Stomach (tissue), 9 donors: Measurements from ENCODE around the gene COG5. TPM values are rescaled to one million over a fixed set of nuclear protein-coding genes. Genes with fewer than 3 reads are reported as not detected.

Source experiments
- DNase-seq, 2 donors: peaks; one replicate each; pipeline versions ENCODE4 v3.0.0 to v3.0.0-alpha.2; 2013 to 2019
- H3K27ac ChIP-seq, 5 donors: fragments of 200-600 bp in 4 of 5; sonication (generic) in 4 of 5; one replicate each; pipeline ENCODE4 v1.5.1; 2013 to 2019; ENCODE audit warnings: mild to moderate bottlenecking in 1 of 5, moderate library complexity in 1 of 5
- H3K27me3 ChIP-seq, 3 donors: fragments of 200-600 bp; sonication (generic); one replicate each; pipeline ENCODE4 v1.5.1; 2017 to 2019; ENCODE audit warnings: mixed run types in 1 of 3
- H3K36me3 ChIP-seq, 4 donors: fragments of 200-600 bp; sonication (generic); 1 replicate in 3 of 4; 2 replicates in 1 of 4; pipeline ENCODE4 v1.5.1; 2016 to 2019
- H3K4me1 ChIP-seq, 4 donors: fragments of 200-600 bp; sonication (generic); one replicate each; pipeline ENCODE4 v1.5.1; 2016 to 2019
- H3K4me3 ChIP-seq, 4 donors: fragments of 200-600 bp; sonication (generic) in 3 of 4; one replicate each; pipeline ENCODE4 v1.5.1; 2016 to 2019; ENCODE audit warnings: mild to moderate bottlenecking in 1 of 4
- H3K9me3 ChIP-seq, 4 donors: fragments of 200-600 bp; sonication (generic); one replicate each; pipeline ENCODE4 v1.5.1; 2016 to 2019
- EP300 ChIP-seq: sonication (generic); formaldehyde crosslinking; IDR thresholded peaks from one replicate; pipeline ENCODE4 v1.6.1; 2017; ENCODE audit warnings: antibody characterized with exemption
- POLR2A ChIP-seq, 4 donors: fragments of 450-650 bp; IDR thresholded peaks; one replicate each; pipeline ENCODE4 v1.6.1; 2016; ENCODE audit warnings: antibody characterized with exemption in 4 of 4, control low read depth in 2 of 4, mild to moderate bottlenecking in 1 of 4, moderate library complexity in 1 of 4
- POLR2AphosphoS5 ChIP-seq, 3 donors: sonication (generic); formaldehyde crosslinking; IDR thresholded peaks; one replicate each; pipeline ENCODE4 v1.6.1; 2016; ENCODE audit warnings: antibody characterized with exemption in 3 of 3
- WGBS, 5 donors: extraction: QIAGEN DNeasy Blood & Tissue Kit in 3 of 5; methylation state at CpG; one replicate each; pipeline versions ENCODE4 v1.1.5 to v1.1.7; 2013 to 2018; 5-methylcytosine and 5-hydroxymethylcytosine counted together
- intact Hi-C: fragments of 100-400 bp; cut with DNase I; formaldehyde crosslinking; loops from one replicate; pipeline ENCODE4 v1.15.1; 2023; ENCODE audit warnings: low total_unique reads
- polyA plus RNA-seq, 3 donors: library from polyadenylated mRNA; stranded (reverse); fragments of 200-250 nt; gene quantifications; one replicate each; pipeline ENCODE4 v1.2.3, GENCODE V29; 2013
- total RNA-seq, 5 donors: library from RNA; depleted of rRNA; stranded (reverse); fragments of >200 nt; gene quantifications; one replicate each; pipeline versions ENCODE4 v1.1.0 to v1.2.3, GENCODE V29; 2014 to 2016
- TF ChIP-seq, protein P1 (sequence below), 7 experiments: fragments of 450-650 bp in 4 of 7; fragments of 200-600 bp in 3 of 7; sonication (generic) in 3 of 7; IDR thresholded peaks; one replicate each; pipeline ENCODE4 v1.5.1; 2016 to 2019; ENCODE audit warnings: antibody characterized with exemption in 7 of 7, control low read depth in 2 of 7, mild to moderate bottlenecking in 1 of 7
- donor health status: healthy with polysubstance abuse.
- donor health status: Bipolar disorder and iron deficiency.
- donor health status: healthy.

COG5 gene
- total and polyA plus RNA-seq, 8 donors: 5.2 to 285 (median 17.1) TPM

GRCh38 chr7:107172276-107173032 lies 391.3 kb downstream of the COG5 start:
- TF ChIP-seq POLR2AphosphoS5 (IDR thresholded peaks at IDR 0.05) (no peak), POLR2A (IDR thresholded peaks at IDR 0.05) (no peak), EP300 (no peak)
- TF ChIP-seq, protein P1, sequence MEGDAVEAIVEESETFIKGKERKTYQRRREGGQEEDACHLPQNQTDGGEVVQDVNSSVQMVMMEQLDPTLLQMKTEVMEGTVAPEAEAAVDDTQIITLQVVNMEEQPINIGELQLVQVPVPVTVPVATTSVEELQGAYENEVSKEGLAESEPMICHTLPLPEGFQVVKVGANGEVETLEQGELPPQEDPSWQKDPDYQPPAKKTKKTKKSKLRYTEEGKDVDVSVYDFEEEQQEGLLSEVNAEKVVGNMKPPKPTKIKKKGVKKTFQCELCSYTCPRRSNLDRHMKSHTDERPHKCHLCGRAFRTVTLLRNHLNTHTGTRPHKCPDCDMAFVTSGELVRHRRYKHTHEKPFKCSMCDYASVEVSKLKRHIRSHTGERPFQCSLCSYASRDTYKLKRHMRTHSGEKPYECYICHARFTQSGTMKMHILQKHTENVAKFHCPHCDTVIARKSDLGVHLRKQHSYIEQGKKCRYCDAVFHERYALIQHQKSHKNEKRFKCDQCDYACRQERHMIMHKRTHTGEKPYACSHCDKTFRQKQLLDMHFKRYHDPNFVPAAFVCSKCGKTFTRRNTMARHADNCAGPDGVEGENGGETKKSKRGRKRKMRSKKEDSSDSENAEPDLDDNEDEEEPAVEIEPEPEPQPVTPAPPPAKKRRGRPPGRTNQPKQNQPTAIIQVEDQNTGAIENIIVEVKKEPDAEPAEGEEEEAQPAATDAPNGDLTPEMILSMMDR (IDR thresholded peaks at IDR 0.05): no peak
- no peaks in the 10 kb centered on the region for H3K9me3 ChIP-seq
- DNase-seq: no peak
- intact Hi-C loops: no loop called here
- no peak overlapping the region for H3K4me3 ChIP-seq
- no peaks in the 10 kb centered on the region for H3K27me3 ChIP-seq
- H3K27ac ChIP-seq: no peak overlapping the region
- H3K4me1 ChIP-seq: peaks cover 22 to 73% (median 53%) of the 10 kb centered on the region in 4 donors
- 56 to 67% (median 63%) methylated on average over 4 of the region's 4 CpGs for WGBS, 5 donors
- H3K36me3 ChIP-seq: peaks cover 0 to 3% (median 0%) of the 10 kb centered on the region in 4 donors

GRCh38 chr7:107171496-107171895 lies 392.2 kb downstream of the COG5 start:
- Histone ChIP-seq H3K4me1 (peaks cover 22 to 69% (median 47%) of the 10 kb centered on the region in 4 donors), H3K9me3 (no peaks in the 10 kb centered on the region), H3K27me3 (no peaks in the 10 kb centered on the region), H3K27ac (peak overlapping the region in 1 of 5 donors; percentile 44), H3K4me3 (peak overlapping the region in 1 of 4 donors; percentile 17), H3K36me3 (peaks cover 0 to 3% (median 0%) of the 10 kb centered on the region in 4 donors)
- DNase-seq: no peak
- no peak for TF ChIP-seq POLR2A (IDR thresholded peaks at IDR 0.05)
- no peak for TF ChIP-seq EP300
- TF ChIP-seq POLR2AphosphoS5 (IDR thresholded peaks at IDR 0.05): no peak
- TF ChIP-seq, protein P1 (IDR thresholded peaks at IDR 0.05): no peak
- 88 to 93% (median 90%) methylated on average over 12 of the region's 12 CpGs for WGBS, 5 donors
- intact Hi-C loops: no loop called here

DNA sequence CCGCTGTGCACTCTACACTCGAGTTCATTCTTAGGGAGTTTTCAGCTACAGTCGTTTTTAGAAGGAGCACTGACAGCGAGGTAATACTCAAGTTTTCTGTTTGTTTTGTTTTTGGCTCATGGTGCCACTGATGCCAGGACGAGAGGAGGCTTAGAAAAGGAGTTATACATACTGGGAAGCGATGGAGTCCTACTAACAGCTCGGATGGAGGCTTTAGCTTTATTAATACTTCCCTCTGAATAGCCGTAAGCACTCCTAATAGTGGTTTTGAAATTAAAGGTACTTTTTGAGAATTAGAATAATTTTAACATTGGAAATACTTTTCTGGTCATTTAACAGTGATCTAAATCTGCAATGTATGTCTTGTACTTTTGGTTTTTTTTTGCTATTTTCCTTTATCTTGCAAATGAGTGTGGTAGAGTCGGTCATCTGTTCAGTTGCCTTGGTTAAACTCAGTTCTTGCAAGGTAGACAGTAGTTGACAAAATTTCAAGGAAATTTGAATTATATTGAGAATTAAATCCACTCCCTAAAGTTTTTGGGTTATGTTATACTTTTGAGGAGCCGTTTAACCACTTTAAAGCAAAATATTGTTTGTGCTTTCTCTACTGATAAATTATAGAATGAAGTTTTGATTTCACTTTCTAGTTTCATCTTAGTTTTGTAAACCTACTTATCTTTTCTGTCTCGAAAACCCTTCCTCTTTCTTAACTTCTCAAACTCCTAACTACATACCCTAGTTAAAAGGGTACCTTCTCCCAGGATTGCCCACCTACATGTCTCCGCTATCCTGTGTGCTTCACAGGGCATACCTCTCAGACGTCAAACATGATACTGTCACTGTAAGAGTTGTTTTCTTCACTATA lies 393.4 kb downstream of the COG5 start:
- Histone ChIP-seq H3K27ac (peak overlapping the region; percentile 93 to 100 (median 97)), H3K4me3 (peak overlapping the region; percentile 87 to 95 (median 94)), H3K9me3 (no peaks in the 10 kb centered on the region), H3K4me1 (peaks cover 22 to 60% (median 42%) of the 10 kb centered on the region in 4 donors), H3K27me3 (no peaks in the 10 kb centered on the region), H3K36me3 (peaks cover 0 to 3% (median 0%) of the 10 kb centered on the region in 4 donors)
- 7 to 10% (median 7%) methylated on average over 13 of the region's 13 CpGs for WGBS, 5 donors
- DNase-seq: no peak
- intact Hi-C loops: no loop called here
- TF ChIP-seq EP300: no peak
- TF ChIP-seq POLR2A (IDR thresholded peaks at IDR 0.05): no peak
- TF ChIP-seq POLR2AphosphoS5 (IDR thresholded peaks at IDR 0.05): no peak
- TF ChIP-seq, protein P1 (IDR thresholded peaks at IDR 0.05): no peak
